H9 (cell line): ENCODE data around the gene CHMP3. TPM values are rescaled to one million over a fixed set of nuclear protein-coding genes. Genes with fewer than 3 reads are reported as not detected.

Experiments
- DNase-seq: peaks from one replicate; pipeline ENCODE4 v3.0.0-alpha.2; 2017
- H2AFZ ChIP-seq: one replicate; pipeline ENCODE4 v1.6.1; 2013; ENCODE audit warnings: mild to moderate bottlenecking, low read length, control low read depth, moderate library complexity
- H2AK5ac ChIP-seq: 2 replicates; pipeline ENCODE4 v1.6.1; 2013; ENCODE audit warnings: low read length, control low read depth, mixed read lengths; ENCODE audit not compliant: insufficient read length
- H2BK120ac ChIP-seq: one replicate; pipeline ENCODE4 v1.6.1; 2013; ENCODE audit warnings: low read depth, mild to moderate bottlenecking, low read length, control low read depth, inconsistent platforms; ENCODE audit not compliant: poor library complexity, severe bottlenecking
- H2BK12ac ChIP-seq: 2 replicates; pipeline ENCODE4 v1.6.1; 2013; ENCODE audit warnings: low read length, control low read depth, mixed read lengths, low read depth; ENCODE audit not compliant: insufficient read length
- H2BK15ac ChIP-seq: 2 replicates; pipeline ENCODE4 v1.6.1; 2013; ENCODE audit warnings: low read depth, low read length, control low read depth
- H2BK20ac ChIP-seq: one replicate; pipeline ENCODE4 v1.6.1; 2013; ENCODE audit warnings: low read depth, mild to moderate bottlenecking, low read length, control low read depth, inconsistent platforms; ENCODE audit not compliant: poor library complexity, severe bottlenecking
- H2BK5ac ChIP-seq: 2 replicates; pipeline ENCODE4 v1.6.1; 2013; ENCODE audit warnings: low read length, control low read depth, mixed read lengths; ENCODE audit not compliant: insufficient read length
- H3K14ac ChIP-seq: 2 replicates; pipeline ENCODE4 v1.6.1; 2013; ENCODE audit warnings: low read length, control low read depth; ENCODE audit not compliant: insufficient read depth
- H3K18ac ChIP-seq: 2 replicates; pipeline ENCODE4 v1.6.1; 2013; ENCODE audit warnings: low read depth, mild to moderate bottlenecking, mixed read lengths, low read length, control low read depth; ENCODE audit not compliant: insufficient read length
- H3K23ac ChIP-seq: 2 replicates; pipeline ENCODE4 v1.6.1; 2013; ENCODE audit warnings: low read length, control low read depth, mixed read lengths, low read depth; ENCODE audit not compliant: insufficient read length
- H3K23me2 ChIP-seq: 2 replicates; pipeline ENCODE4 v1.6.1; 2013; ENCODE audit warnings: low read depth, mild to moderate bottlenecking, mixed read lengths, low read length, control low read depth; ENCODE audit not compliant: insufficient read length, poor library complexity, severe bottlenecking
- H3K27ac ChIP-seq: 2 replicates; pipeline ENCODE4 v1.5.1; 2013; ENCODE audit warnings: low read length, control low read depth, mixed read lengths, low read depth; ENCODE audit not compliant: insufficient read length
- H3K27me3 ChIP-seq: 2 replicates; pipeline ENCODE4 v1.6.1; 2013; ENCODE audit warnings: low read length, control low read depth, inconsistent platforms; ENCODE audit not compliant: insufficient read depth
- H3K4ac ChIP-seq: 2 replicates; pipeline ENCODE4 v1.6.1; 2013; ENCODE audit warnings: low read depth, mild to moderate bottlenecking, control low read depth, inconsistent platforms, low read length, moderate library complexity
- H3K4me1 ChIP-seq: 2 replicates; pipeline ENCODE4 v1.6.1; 2013; ENCODE audit warnings: low read length, control low read depth, inconsistent platforms; ENCODE audit not compliant: insufficient read depth
- H3K4me2 ChIP-seq: 2 replicates; pipeline ENCODE4 v1.6.1; 2013; ENCODE audit warnings: low read length, control low read depth, mixed read lengths; ENCODE audit not compliant: insufficient read length, insufficient read depth
- H3K56ac ChIP-seq: 2 replicates; pipeline ENCODE4 v1.6.1; 2013; ENCODE audit warnings: low read depth, mild to moderate bottlenecking, mixed read lengths, low read length, control low read depth; ENCODE audit not compliant: insufficient read length
- H3K79me1 ChIP-seq: 2 replicates; pipeline ENCODE4 v1.6.1; 2013; ENCODE audit warnings: low read depth, mild to moderate bottlenecking, moderate library complexity, low read length, control low read depth, inconsistent platforms; ENCODE audit not compliant: insufficient read depth, poor library complexity, severe bottlenecking
- H3K79me2 ChIP-seq: 2 replicates; pipeline ENCODE4 v1.6.1; 2013; ENCODE audit warnings: low read length, control low read depth, inconsistent platforms; ENCODE audit not compliant: insufficient read depth
- H3K9ac ChIP-seq: 2 replicates; pipeline ENCODE4 v1.6.1; 2013; ENCODE audit warnings: low read length, control low read depth, mixed read lengths; ENCODE audit not compliant: insufficient read length; ENCODE audit errors: extremely low read depth
- H3K9me3 ChIP-seq: one replicate; pipeline ENCODE4 v1.6.1; 2013; ENCODE audit warnings: low read depth, low read length, inconsistent platforms; ENCODE audit not compliant: control insufficient read depth
- H3T11ph ChIP-seq: one replicate; pipeline ENCODE4 v1.6.1; 2013; ENCODE audit warnings: mild to moderate bottlenecking, low read length, control low read depth, inconsistent platforms
- H4K20me1 ChIP-seq: one replicate; pipeline ENCODE4 v1.6.1; 2013; ENCODE audit not compliant: control insufficient read depth, insufficient read length, insufficient read depth
- H4K5ac ChIP-seq: 2 replicates; pipeline ENCODE4 v1.6.1; 2013; ENCODE audit warnings: low read depth, mild to moderate bottlenecking, mixed read lengths, low read length, control low read depth; ENCODE audit not compliant: insufficient read length
- H4K8ac ChIP-seq: replicated peaks from 2 replicates; pipeline ENCODE4 v1.6.1; 2013; ENCODE audit warnings: low read length, control low read depth, mixed read lengths, low read depth; ENCODE audit not compliant: insufficient read length
- H4K91ac ChIP-seq: 2 replicates; pipeline ENCODE4 v1.6.1; 2013; ENCODE audit warnings: low read depth, mild to moderate bottlenecking, moderate library complexity, mixed read lengths, low read length, control low read depth; ENCODE audit not compliant: insufficient read length
- H3K27ac Mint-ChIP-seq, 3 experiments: 2 replicates in 2 of 3; 3 replicates in 1 of 3; pipeline ENCODE4 v1.8.0; 2020 to 2021; ENCODE audit warnings: mixed read lengths in 3 of 3, mild to moderate bottlenecking in 1 of 3, moderate library complexity in 1 of 3
- H3K27me3 Mint-ChIP-seq: 2 replicates; pipeline ENCODE4 v1.8.0; 2021; ENCODE audit warnings: low read depth, mild to moderate bottlenecking, moderate library complexity, mixed read lengths
- H3K36me3 Mint-ChIP-seq, 3 experiments: 2 replicates in 2 of 3; 3 replicates in 1 of 3; pipeline ENCODE4 v1.8.0; 2020 to 2021; ENCODE audit warnings: low read depth in 3 of 3, mixed read lengths in 3 of 3; ENCODE audit not compliant: insufficient read depth in 1 of 3
- H3K4me1 Mint-ChIP-seq, 2 experiments: 2 replicates each; pipeline ENCODE4 v1.8.0; 2020; ENCODE audit warnings: mixed read lengths in 2 of 2
- H3K4me3 Mint-ChIP-seq, 2 experiments: 2 replicates in 1 of 2; 3 replicates in 1 of 2; pipeline ENCODE4 v1.8.0; 2020 to 2021; ENCODE audit warnings: mild to moderate bottlenecking in 2 of 2, mixed read lengths in 2 of 2, moderate library complexity in 1 of 2
- H3K9me3 Mint-ChIP-seq, 2 experiments: 2 replicates in 1 of 2; 3 replicates in 1 of 2; pipeline ENCODE4 v1.8.0; 2020; ENCODE audit warnings: mild to moderate bottlenecking in 2 of 2, mixed read lengths in 2 of 2, moderate library complexity in 1 of 2
- WGBS: extraction: QIAGEN DNeasy Blood & Tissue Kit; methylation state at CpG from one replicate; pipeline ENCODE4 v1.1.7; 2013; ENCODE audit warnings: missing lambda C conversion rate, low lambda C conversion rate, mixed read lengths; ENCODE audit not compliant: insufficient read length; ENCODE audit errors: extremely low coverage; 5-methylcytosine and 5-hydroxymethylcytosine counted together
- total RNA-seq: library from RNA; stranded (reverse); gene quantifications from 2 replicates; pipeline ENCODE4 v1.2.1, GENCODE V29; 2021
- TF ChIP-seq, protein P1 (sequence below): fragments of 200-600 bp; sonication (generic); conservative IDR thresholded peaks from 3 replicates; pipeline ENCODE4 v1.8.0; 2021; ENCODE audit warnings: antibody characterized with exemption, mild to moderate bottlenecking

CHMP3 gene
- total RNA-seq, 1 experiment from 2014 or later: 28.8 TPM

DNA sequence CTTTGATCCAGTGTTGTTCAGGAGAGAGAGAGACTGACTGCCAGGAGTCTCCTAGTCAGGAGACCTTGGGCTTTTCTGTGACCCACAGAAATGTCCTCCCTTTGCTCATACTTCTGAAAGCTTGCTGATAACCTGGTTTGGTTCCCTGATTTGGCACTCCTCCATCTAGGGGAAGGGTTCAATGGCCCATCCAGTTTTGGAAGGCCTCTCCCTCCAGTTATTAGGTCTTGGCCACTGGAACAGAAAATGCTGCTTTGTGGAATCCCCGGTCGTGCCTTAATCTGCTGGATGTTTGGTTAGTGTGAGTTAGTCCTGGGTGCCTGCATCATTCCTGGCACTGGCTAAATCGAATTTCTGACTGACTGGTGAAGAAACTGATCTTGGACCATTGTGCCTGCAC is 86.3 kb downstream of the CHMP3 start:
- Mint-ChIP-seq H3K4me1 (peaks cover 15 to 20% of the 10 kb centered on the region in 2 experiments), H3K9me3 (no peaks in the 10 kb centered on the region), H3K36me3 (peaks cover 19 to 78% (median 70%) of the 10 kb centered on the region in 3 experiments; a peak in 6 of 7 replicates), H3K27ac (no peak overlapping the region), H3K27me3 (no peaks in the 10 kb centered on the region), H3K4me3 (no peak overlapping the region)
- no peaks in the 10 kb centered on the region for H3K9me3 ChIP-seq
- H4K5ac ChIP-seq: no peak overlapping the region
- no peak overlapping the region for H3K27ac ChIP-seq
- TF ChIP-seq, protein P1, sequence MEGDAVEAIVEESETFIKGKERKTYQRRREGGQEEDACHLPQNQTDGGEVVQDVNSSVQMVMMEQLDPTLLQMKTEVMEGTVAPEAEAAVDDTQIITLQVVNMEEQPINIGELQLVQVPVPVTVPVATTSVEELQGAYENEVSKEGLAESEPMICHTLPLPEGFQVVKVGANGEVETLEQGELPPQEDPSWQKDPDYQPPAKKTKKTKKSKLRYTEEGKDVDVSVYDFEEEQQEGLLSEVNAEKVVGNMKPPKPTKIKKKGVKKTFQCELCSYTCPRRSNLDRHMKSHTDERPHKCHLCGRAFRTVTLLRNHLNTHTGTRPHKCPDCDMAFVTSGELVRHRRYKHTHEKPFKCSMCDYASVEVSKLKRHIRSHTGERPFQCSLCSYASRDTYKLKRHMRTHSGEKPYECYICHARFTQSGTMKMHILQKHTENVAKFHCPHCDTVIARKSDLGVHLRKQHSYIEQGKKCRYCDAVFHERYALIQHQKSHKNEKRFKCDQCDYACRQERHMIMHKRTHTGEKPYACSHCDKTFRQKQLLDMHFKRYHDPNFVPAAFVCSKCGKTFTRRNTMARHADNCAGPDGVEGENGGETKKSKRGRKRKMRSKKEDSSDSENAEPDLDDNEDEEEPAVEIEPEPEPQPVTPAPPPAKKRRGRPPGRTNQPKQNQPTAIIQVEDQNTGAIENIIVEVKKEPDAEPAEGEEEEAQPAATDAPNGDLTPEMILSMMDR: no peak
- no peak overlapping the region for H3K14ac ChIP-seq
- no peak overlapping the region for H3K4me2 ChIP-seq
- no peaks in the 10 kb centered on the region for H3K79me2 ChIP-seq
- H3K27me3 ChIP-seq: no peaks in the 10 kb centered on the region
- 0 out of 2 replicates have a peak, but pooled peaks cover 2% of the 10 kb centered on the region for H3K4me1 ChIP-seq
- no peak overlapping the region for H2BK20ac ChIP-seq
- no peaks in the 10 kb centered on the region for H3K79me1 ChIP-seq
- no peak overlapping the region for H2AFZ ChIP-seq
- H3K23me2 ChIP-seq: no peaks in the 10 kb centered on the region
- DNase-seq: no peak
- no peak overlapping the region for H2BK12ac ChIP-seq
- WGBS: no CpG with 5 or more reads among the region's 3 CpGs
- no peak overlapping the region for H2AK5ac ChIP-seq
- no peak overlapping the region for H3K4ac ChIP-seq
- no peak overlapping the region for H3K56ac ChIP-seq
- H3K18ac ChIP-seq: no peak overlapping the region
- H4K91ac ChIP-seq: no peak overlapping the region
- no peak overlapping the region for H3K23ac ChIP-seq
- H2BK120ac ChIP-seq: no peak overlapping the region
- H4K20me1 ChIP-seq: no peaks in the 10 kb centered on the region
- H4K8ac ChIP-seq: no peak overlapping the region
- no peak overlapping the region for H3T11ph ChIP-seq
- H3K9ac ChIP-seq: no peak overlapping the region
- H2BK5ac ChIP-seq: no peak overlapping the region
- H2BK15ac ChIP-seq: no peak overlapping the region
